OCI-LY1 (cell line): Measurements from ENCODE around the gene TTLL3.

ENCODE experiments used
- H2AFZ ChIP-seq: fragments of 200-600 bp; sonication (generic), shearing (Covaris generic); 2 replicates; pipeline ENCODE4 v1.6.0; 2014; ENCODE audit warnings: antibody characterized with exemption, mild to moderate bottlenecking, low read length
- H3F3A ChIP-seq: fragments of 200-600 bp; sonication (generic), shearing (Covaris generic); 2 replicates; pipeline ENCODE4 v1.6.0; 2014; ENCODE audit warnings: mild to moderate bottlenecking, antibody characterized with exemption, low read length, moderate library complexity; ENCODE audit not compliant: insufficient read depth
- H3K27ac ChIP-seq: fragments of 200-600 bp; sonication (generic); 2 replicates; pipeline ENCODE4 v1.5.1; 2014; ENCODE audit warnings: low read length, mixed run types, mild to moderate bottlenecking, low read depth; ENCODE audit not compliant: poor library complexity, severe bottlenecking
- H3K27me3 ChIP-seq: fragments of 200-600 bp; sonication (generic); 2 replicates; pipeline ENCODE4 v1.6.0; 2014; ENCODE audit warnings: antibody characterized with exemption, mild to moderate bottlenecking, low read length, moderate library complexity; ENCODE audit not compliant: insufficient read depth
- H3K36me3 ChIP-seq: fragments of 200-600 bp; sonication (generic); 2 replicates; pipeline ENCODE4 v1.6.1; 2014; ENCODE audit warnings: mild to moderate bottlenecking, antibody characterized with exemption, low read length, moderate library complexity, mixed read lengths; ENCODE audit not compliant: insufficient read depth
- H3K4me1 ChIP-seq: fragments of 200-600 bp; sonication (generic); 2 replicates; pipeline ENCODE4 v1.5.1; 2014; ENCODE audit warnings: mild to moderate bottlenecking, low read length, moderate library complexity; ENCODE audit not compliant: insufficient read depth, severe bottlenecking
- H3K4me2 ChIP-seq: fragments of 200-600 bp; sonication (generic), shearing (Covaris generic); 2 replicates; pipeline ENCODE4 v1.6.1; 2014; ENCODE audit warnings: low read length
- H3K4me3 ChIP-seq: fragments of 200-600 bp; sonication (generic); 2 replicates; pipeline ENCODE4 v1.5.1; 2014; ENCODE audit warnings: low read length, low read depth, mild to moderate bottlenecking, mixed read lengths; ENCODE audit not compliant: poor library complexity, severe bottlenecking
- H3K79me2 ChIP-seq: fragments of 200-600 bp; shearing (Covaris generic); 2 replicates; pipeline ENCODE4 v1.6.1; 2016; ENCODE audit warnings: mixed run types, low read length, mixed read lengths; ENCODE audit not compliant: insufficient read depth
- H3K9ac ChIP-seq: fragments of 200-600 bp; sonication (generic), shearing (Covaris generic); 2 replicates; pipeline ENCODE4 v1.6.1; 2014; ENCODE audit warnings: mild to moderate bottlenecking, low read length, mixed read lengths
- H3K9me2 ChIP-seq: fragments of 200-600 bp; sonication (generic), shearing (Covaris generic); 2 replicates; pipeline ENCODE4 v1.6.1; 2014; ENCODE audit warnings: low read depth, mild to moderate bottlenecking, low read length, mixed read lengths
- H3K9me3 ChIP-seq: fragments of 200-600 bp; shearing (Covaris generic); 2 replicates; pipeline ENCODE4 v1.6.1; 2014; ENCODE audit warnings: low read length, mixed read lengths
- H4K20me1 ChIP-seq: fragments of 200-600 bp; sonication (generic), shearing (Covaris generic); 2 replicates; pipeline ENCODE4 v1.6.0; 2016; ENCODE audit warnings: mild to moderate bottlenecking, low read length; ENCODE audit not compliant: insufficient read depth
- CTCF ChIP-seq: fragments of 200-600 bp; sonication (generic), shearing (Covaris generic); IDR thresholded peaks from 2 replicates; pipeline ENCODE4 v1.5.1; 2017; ENCODE audit warnings: mild to moderate bottlenecking, antibody characterized with exemption, low read length, moderate library complexity, mixed read lengths
- EZH2 ChIP-seq: fragments of 200-600 bp; sonication (generic), shearing (Covaris generic); IDR thresholded peaks from 2 replicates; pipeline ENCODE4 v1.8.0; 2017; ENCODE audit warnings: borderline replicate concordance, mixed run types, mild to moderate bottlenecking, antibody characterized with exemption, low read length, moderate library complexity, mixed read lengths

Gene TTLL3

GRCh38 chr3:9797196-9797945 is 12.7 kb upstream of the TTLL3 start:
- Histone ChIP-seq H2AFZ (no peak overlapping the region), H3K9me2 (no peaks in the 10 kb centered on the region), H3K4me2 (no peak overlapping the region), H3K4me3 (no peak overlapping the region), H3K4me1 (peaks cover 21% of the 10 kb centered on the region), H3K9me3 (no peaks in the 10 kb centered on the region), H3F3A (no peaks in the 10 kb centered on the region), H3K36me3 (peaks cover 76% of the 10 kb centered on the region), H3K79me2 (peaks cover 20% of the 10 kb centered on the region), H4K20me1 (no peaks in the 10 kb centered on the region), H3K9ac (no peak overlapping the region), H3K27ac (no peak overlapping the region), H3K27me3 (no peaks in the 10 kb centered on the region)
- TF ChIP-seq CTCF: no peak
- TF ChIP-seq EZH2: no peak

GRCh38 chr3:9800529-9800928 is 9.5 kb upstream of the TTLL3 start:
- no peak overlapping the region for H3K4me3 ChIP-seq
- no peaks in the 10 kb centered on the region for H3K27me3 ChIP-seq
- no peaks in the 10 kb centered on the region; the same call in 1 of the 2 replicates for H3K79me2 ChIP-seq
- H3K36me3 ChIP-seq: peaks cover 91% of the 10 kb centered on the region
- TF ChIP-seq EZH2 (no peak), CTCF (peak; percentile 34; the same call in 1 of the 2 replicates)
- H3K9me2 ChIP-seq: no peaks in the 10 kb centered on the region
- no peaks in the 10 kb centered on the region for H4K20me1 ChIP-seq
- no peak overlapping the region for H2AFZ ChIP-seq
- H3F3A ChIP-seq: no peaks in the 10 kb centered on the region; the same call in 1 of the 2 replicates
- peaks cover under 1% of the 10 kb centered on the region for H3K4me1 ChIP-seq
- no peak overlapping the region for H3K9ac ChIP-seq
- no peak overlapping the region for H3K27ac ChIP-seq
- no peaks in the 10 kb centered on the region for H3K9me3 ChIP-seq
- H3K4me2 ChIP-seq: no peak overlapping the region

DNA sequence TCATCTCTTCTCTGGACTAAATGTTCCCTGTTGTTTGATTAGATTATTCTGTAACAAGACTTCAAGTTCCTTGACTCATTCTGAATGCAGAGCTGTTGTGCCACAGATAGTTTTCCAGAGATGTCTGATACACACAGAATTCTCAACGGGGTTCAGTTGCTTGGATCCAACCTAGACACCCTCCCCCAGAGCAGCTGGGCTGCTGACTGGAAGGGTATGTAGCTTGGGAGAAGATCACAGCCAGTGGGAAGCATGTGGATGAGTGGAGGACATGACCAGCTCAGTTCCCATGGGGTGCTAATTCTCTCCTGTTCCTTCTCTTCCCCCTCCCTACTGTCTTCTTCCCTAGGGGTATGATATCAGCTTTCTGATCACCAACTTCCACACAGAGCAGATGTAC is 6.6 kb upstream of the TTLL3 start:
- no peaks in the 10 kb centered on the region for H3K9me2 ChIP-seq
- no peak overlapping the region for H3K9ac ChIP-seq
- H2AFZ ChIP-seq: no peak overlapping the region
- H3K27ac ChIP-seq: no peak overlapping the region
- no peaks in the 10 kb centered on the region for H3K9me3 ChIP-seq
- no peaks in the 10 kb centered on the region for H3K79me2 ChIP-seq
- H3K4me1 ChIP-seq: peaks cover under 1% of the 10 kb centered on the region
- H3K4me2 ChIP-seq: no peak overlapping the region
- H3K4me3 ChIP-seq: no peak overlapping the region
- no peak for TF ChIP-seq EZH2
- no peak for TF ChIP-seq CTCF
- H4K20me1 ChIP-seq: no peaks in the 10 kb centered on the region
- H3F3A ChIP-seq: peaks cover under 1% of the 10 kb centered on the region; the same call in 1 of the 2 replicates
- H3K27me3 ChIP-seq: no peaks in the 10 kb centered on the region
- peaks cover 90% of the 10 kb centered on the region for H3K36me3 ChIP-seq
